VCaP (cell line): ENCODE results near the gene OR4D1.
"Not testable (repeated sequence)": the region's sequence is repeated elsewhere in the genome, so short reads cannot be mapped to it uniquely, and the experiment has no call there.

Source experiments
- H3K27ac ChIP-seq: fragments of 450-650 bp; 2 replicates; pipeline ENCODE4 v1.5.1; 2017
- CTCF ChIP-seq: fragments of 450-650 bp; conservative IDR thresholded peaks from 2 replicates; pipeline ENCODE4 v1.5.1; 2017; ENCODE audit warnings: mild to moderate bottlenecking, moderate library complexity

OR4D1 gene

GRCh38 chr17:58112970-58113631, 35.1 kb upstream of the OR4D1 start:
- TF ChIP-seq CTCF: peak; percentile 94
- no peak overlapping the region for H3K27ac ChIP-seq

- no peak for TF ChIP-seq CTCF
- no peak overlapping the region for H3K27ac ChIP-seq
Measured at GRCh38 chr17:58113947-58114346, 34.2 kb upstream of the OR4D1 start.

- no peak for TF ChIP-seq CTCF
- no peak overlapping the region for H3K27ac ChIP-seq
Measured at GRCh38 chr17:58117382-58117781, 30.8 kb upstream of the OR4D1 start.

- TF ChIP-seq CTCF: no peak
- H3K27ac ChIP-seq: no peak overlapping the region
Measured at GRCh38 chr17:58119491-58119890, 28.7 kb upstream of the OR4D1 start.

DNA sequence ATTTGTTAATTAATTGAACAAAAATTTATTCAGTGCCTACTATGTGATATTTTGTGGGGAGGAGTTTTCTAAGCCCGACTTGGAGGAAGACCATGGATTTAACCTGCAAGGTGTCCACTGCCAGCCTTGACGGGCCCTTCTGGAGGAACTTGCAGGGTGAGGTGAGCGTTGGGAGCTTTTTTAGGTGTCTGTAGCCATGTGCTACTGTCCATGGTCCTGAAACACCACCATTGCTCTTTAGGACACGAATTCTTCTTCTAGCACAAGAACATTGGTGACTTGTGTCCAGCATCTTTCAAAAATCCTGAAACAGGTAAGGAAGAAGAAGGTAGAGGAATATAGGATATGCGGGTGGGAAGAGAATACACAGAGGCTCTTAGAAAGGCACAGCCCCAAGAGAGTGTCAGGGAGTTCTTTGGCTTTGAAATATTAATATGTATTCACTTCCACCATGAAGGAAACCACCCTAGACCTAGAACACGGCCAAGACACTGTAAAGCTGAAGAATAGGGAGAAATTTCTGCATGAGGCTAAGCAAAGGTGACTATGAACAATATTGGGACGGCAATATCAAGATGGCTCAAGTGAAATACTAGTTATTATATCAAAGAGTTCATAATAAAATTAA, 27.9 kb upstream of the OR4D1 start:
- TF ChIP-seq CTCF: no peak
- no peak overlapping the region for H3K27ac ChIP-seq

GRCh38 chr17:58121925-58122324, 26.3 kb upstream of the OR4D1 start:
- no peak overlapping the region for H3K27ac ChIP-seq

GRCh38 chr17:58127846-58128245, 20.3 kb upstream of the OR4D1 start:
- H3K27ac ChIP-seq: no peak overlapping the region
- TF ChIP-seq CTCF: no peak

More at GRCh38 chr17:58121925-58122324, 26.3 kb upstream of the OR4D1 start:
- TF ChIP-seq CTCF: peak; percentile 77

GRCh38 chr17:58132697-58133096, 15.5 kb upstream of the OR4D1 start:
- H3K27ac ChIP-seq: not testable (repeated sequence)
